HG03060 (cell line): Measurements from ENCODE around the gene NAV3.
A peak's percentile ranks its signal among the peaks of the same experiment; 100 is the strongest.

Experiments
- ATAC-seq: cut with Tn5 transposase; IDR thresholded peaks from one replicate; pipeline ENCODE4 v1.9.1; 2021; ENCODE audit warnings: low read depth, moderate number of reproducible peaks; ENCODE audit not compliant: unreplicated experiment

NAV3 gene

GRCh38 chr12:77837876-77838291 lies 7.2 kb downstream of the NAV3 start:
- no peak for ATAC-seq

DNA sequence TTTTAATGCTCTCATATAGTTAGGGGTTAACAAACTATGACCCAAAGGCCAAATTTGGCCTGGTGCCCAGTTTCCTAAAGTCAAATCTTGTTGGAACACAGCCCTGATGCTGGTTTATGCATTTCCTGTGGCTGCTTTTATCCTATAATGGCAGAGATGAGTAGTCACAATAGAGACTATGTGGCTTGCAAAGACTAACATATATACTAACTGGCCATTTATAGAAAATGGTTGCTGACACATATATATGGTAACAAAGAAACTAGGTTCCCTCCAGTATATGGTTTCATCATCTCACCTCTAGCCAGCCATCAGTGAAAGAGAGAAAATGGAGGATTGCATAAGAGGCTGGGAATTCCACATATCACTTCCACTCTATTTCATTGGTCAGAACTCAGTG lies 10.8 kb downstream of the NAV3 start:
- no peak for ATAC-seq

- no peak for ATAC-seq
These were observed 11.7 kb downstream of the NAV3 start for GRCh38 chr12:77842430-77842829.

GRCh38 chr12:77845831-77846230 lies 15.1 kb downstream of the NAV3 start:
- ATAC-seq: no peak

GRCh38 chr12:77847060-77847541 lies 16.4 kb downstream of the NAV3 start:
- peak; percentile 99 for ATAC-seq

GRCh38 chr12:77847680-77848431 lies 17.2 kb downstream of the NAV3 start:
- ATAC-seq: no peak

DNA sequence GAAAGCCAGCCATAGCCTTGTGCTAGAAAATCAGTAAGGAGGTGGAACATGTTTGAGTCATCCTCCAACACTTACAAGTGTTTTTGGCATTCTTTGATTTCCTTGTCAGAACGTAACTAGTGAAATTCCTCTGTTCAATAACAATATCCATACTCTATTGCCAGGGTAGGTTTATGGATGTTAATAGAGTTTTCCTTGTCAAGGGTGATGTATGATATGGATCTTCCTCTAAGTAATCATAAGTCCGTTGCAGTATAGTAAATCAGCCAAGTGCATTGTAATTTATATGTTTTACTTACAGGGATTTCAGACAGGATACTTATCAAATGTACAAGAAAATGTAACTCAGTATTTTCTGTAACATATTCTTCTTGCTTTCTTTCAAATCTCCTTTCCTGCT lies 19.4 kb downstream of the NAV3 start:
- no peak for ATAC-seq

- ATAC-seq: no peak
These were observed 20.0 kb downstream of the NAV3 start for GRCh38 chr12:77850698-77851097.

GRCh38 chr12:77855548-77855947 lies 24.9 kb downstream of the NAV3 start:
- no peak for ATAC-seq

- no peak for ATAC-seq
These were observed 30.6 kb downstream of the NAV3 start for GRCh38 chr12:77861317-77861716.

- no peak for ATAC-seq
These were observed 34.5 kb downstream of the NAV3 start for GRCh38 chr12:77865178-77865577.

DNA sequence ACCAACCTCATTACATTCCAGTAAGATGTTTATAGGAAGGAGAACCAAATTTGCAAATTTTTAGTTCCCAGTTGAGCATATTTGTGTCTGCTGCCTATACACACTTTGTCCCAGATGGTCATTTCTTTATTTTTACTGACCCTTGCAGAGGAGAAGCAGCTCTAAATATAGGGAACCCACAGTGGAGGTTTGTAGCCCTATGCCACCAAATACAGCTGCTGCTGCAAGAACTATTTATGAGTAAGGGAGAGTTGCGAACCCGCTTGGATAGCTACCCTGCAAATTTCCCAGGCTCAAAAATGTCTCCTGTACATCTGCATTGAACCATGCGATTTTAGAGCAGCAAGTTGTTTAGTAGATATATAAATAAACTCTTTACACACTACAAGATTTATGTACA lies 48.2 kb downstream of the NAV3 start:
- ATAC-seq: no peak

DNA sequence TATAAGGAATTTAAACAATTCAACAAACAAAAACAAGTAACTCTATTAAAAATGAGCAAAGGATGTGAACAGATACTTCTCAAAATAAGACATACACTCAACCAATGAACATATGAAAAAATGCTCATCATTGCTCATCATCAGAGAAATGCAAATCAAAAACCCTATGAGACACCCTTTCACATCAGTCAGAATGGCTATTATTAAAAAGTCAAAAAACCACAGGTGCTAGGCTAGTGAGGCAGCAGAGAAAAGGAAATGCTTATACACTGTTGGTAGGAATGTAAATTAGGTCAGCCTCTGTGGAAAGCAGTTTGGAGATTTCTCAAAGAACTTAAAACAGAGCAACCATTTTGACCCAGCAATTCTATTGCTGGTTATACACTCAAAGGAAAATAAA lies 52.0 kb downstream of the NAV3 start:
- peak; percentile 76 for ATAC-seq

DNA sequence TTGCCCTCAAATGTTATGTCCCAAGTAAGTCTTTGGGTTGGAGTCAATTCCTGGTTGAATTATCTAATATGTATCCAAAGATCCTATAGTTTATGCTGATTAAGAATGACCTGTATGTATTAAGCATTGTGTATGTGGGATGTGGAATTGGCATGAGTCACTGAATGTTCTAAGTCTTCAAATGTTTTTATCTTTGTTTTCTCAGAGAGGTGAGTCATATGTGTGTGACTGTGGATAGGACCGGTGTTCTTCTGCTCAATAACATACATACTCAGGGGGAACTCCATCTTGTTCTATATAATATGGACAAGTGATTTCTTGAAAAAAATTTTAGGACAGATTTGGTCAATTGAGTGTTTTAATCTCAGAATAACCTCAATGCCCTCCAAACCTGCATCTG lies 57.9 kb downstream of the NAV3 start:
- ATAC-seq: no peak

GRCh38 chr12:77891518-77892147 lies 60.9 kb downstream of the NAV3 start:
- ATAC-seq: no peak

GRCh38 chr12:77893918-77894317 lies 63.2 kb downstream of the NAV3 start:
- ATAC-seq: no peak

DNA sequence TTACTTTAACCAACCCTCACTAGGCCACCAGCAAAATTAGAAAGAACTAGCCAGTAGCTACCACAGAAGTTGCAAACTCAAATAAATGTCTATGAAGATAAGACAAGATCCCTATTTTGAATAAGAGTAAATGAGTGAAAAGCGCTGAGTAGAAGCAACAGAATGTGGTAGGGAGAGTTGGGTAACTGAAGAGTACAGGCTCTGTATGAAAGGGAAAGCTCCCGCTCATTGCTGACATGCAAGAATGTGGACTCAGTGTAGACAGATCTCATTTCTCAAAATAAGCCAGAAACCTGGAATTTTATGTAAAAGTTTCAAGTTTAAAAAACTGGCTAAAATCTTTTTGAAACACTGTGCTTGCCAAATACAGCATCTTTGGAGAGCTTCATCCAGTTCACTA lies 63.9 kb downstream of the NAV3 start:
- no peak for ATAC-seq

DNA sequence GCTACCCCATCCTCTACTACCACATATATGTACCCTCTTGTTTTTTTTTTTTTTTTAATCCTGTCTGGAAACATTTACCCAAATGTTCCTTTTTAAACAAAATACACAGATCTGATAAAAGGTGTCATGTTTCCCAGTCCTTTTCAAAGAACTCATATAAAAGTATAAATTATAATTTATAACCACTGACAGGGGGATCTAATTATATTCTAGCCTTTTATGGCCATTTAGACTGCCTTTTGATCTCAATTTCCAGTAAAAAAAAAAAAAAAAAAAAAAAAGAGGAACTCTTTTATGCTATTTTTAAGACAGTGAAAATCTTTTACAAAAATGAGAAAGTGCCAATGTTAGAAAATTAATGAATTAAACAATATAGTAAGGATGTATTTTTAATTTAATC lies 65.0 kb downstream of the NAV3 start:
- no peak for ATAC-seq

- ATAC-seq: no peak
These were observed 77.2 kb downstream of the NAV3 start for GRCh38 chr12:77907936-77908335.

GRCh38 chr12:77914081-77914488 lies 83.4 kb downstream of the NAV3 start:
- no peak for ATAC-seq

DNA sequence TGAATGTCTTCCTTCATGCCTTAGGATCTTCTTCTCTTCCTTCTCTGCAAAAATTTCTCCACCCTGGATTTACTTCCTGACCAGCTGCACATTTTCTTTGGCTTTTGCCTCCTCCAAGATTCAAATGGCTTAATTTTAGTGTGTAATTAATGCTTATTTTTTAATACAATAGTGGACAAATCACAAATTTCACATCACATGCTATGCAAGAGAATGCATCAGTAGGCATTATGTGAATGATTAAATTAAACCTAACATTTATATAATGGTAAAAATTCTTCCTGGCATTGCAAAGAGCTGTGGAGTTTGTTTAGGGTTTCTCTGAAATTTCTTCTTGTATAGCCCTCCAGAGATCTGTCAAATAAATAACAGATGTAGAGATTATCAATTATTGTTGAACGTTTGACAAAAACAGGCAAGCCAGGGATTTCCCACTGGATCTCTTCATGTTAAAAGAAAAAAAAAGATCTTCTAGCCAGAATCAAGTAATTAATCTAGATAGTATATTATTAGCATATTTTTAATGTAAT lies 84.4 kb downstream of the NAV3 start:
- no peak for ATAC-seq

DNA sequence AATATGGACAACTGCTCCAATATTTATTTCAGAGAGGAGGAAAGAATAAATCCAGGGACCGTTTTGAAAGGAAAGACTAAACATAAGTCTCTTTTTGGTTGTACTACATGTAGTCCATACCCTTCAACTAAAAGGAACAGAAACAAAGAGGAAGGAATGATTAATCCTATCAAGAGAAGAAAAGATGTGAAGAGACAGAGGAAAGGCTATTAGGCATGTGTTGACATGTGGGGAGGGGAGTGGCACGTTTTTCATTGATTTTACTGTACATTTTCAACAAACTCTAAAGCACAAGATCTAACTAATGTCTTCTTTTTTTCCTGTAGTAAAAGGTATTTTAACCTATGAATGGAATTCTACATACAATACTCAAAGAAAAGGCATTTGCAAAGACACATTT lies 85.6 kb downstream of the NAV3 start:
- no peak for ATAC-seq
